PC-3 (cell line): ENCODE data around the gene NKX6-1. TPM values are rescaled to one million over a fixed set of nuclear protein-coding genes. Genes with fewer than 3 reads are reported as not detected.

Experiments used
- ATAC-seq: fragments of 200-7000 bp; cut with Tn5 transposase; 2 replicates; pipeline ENCODE4 v1.9.1; 2020; ENCODE audit warnings: mild to moderate bottlenecking, moderate library complexity
- BruUV-seq: library from RNA; stranded (reverse); fragments of 400-500 nt; replicated peaks from 2 replicates; lab custom pipeline; 2021; lab: Mats Ljungman, UMichigan
- CTCF ChIA-PET: fragments of 300-600 bp; sonication (Branson Sonifier 250); formaldehyde crosslinking; loops from one replicate; lab custom pipeline; 2022; ENCODE audit warnings: antibody characterized with exemption; lab: Charles Lee
- POLR2A ChIA-PET: fragments of 300-600 bp; sonication (Branson Sonifier 250); formaldehyde crosslinking; loops from one replicate; lab custom pipeline; 2022; ENCODE audit warnings: antibody characterized with exemption; ENCODE audit not compliant: unreplicated experiment; lab: Charles Lee
- DNase-seq: peaks from one replicate; pipeline ENCODE4 v3.0.0-alpha.2; 2015
- H2AFZ ChIP-seq: fragments of 300-600 bp; sonication (generic); 2 replicates; pipeline ENCODE4 v1.6.0; 2016; ENCODE audit warnings: antibody characterized with exemption, low read length
- H3F3A ChIP-seq: fragments of 300-600 bp; sonication (generic); one replicate; pipeline ENCODE4 v1.6.0; 2017; ENCODE audit warnings: antibody characterized with exemption, low read length, control low read depth, mild to moderate bottlenecking; ENCODE audit not compliant: unreplicated experiment
- H3K27ac ChIP-seq: fragments of 300-600 bp; sonication (generic); 2 replicates; pipeline ENCODE4 v1.5.1; 2016; ENCODE audit warnings: mild to moderate bottlenecking, low read length
- H3K27me3 ChIP-seq: fragments of 300-600 bp; sonication (generic); 2 replicates; pipeline ENCODE4 v1.6.1; 2016; ENCODE audit warnings: low read length, mixed read lengths
- H3K36me3 ChIP-seq: fragments of 300-600 bp; sonication (generic); 2 replicates; pipeline ENCODE4 v1.6.1; 2016; ENCODE audit warnings: low read depth, mixed run types, low read length, mixed read lengths
- H3K4me1 ChIP-seq: fragments of 300-600 bp; sonication (generic); 2 replicates; pipeline ENCODE4 v1.5.1; 2016; ENCODE audit warnings: low read length; ENCODE audit not compliant: insufficient read depth
- H3K4me2 ChIP-seq: fragments of 300-600 bp; sonication (generic); 2 replicates; pipeline ENCODE4 v1.6.0; 2016; ENCODE audit warnings: low read length
- H3K4me3 ChIP-seq: fragments of 300-600 bp; sonication (generic); 2 replicates; pipeline ENCODE4 v1.5.1; 2016; ENCODE audit warnings: mild to moderate bottlenecking, low read length, mixed read lengths
- H3K79me2 ChIP-seq: fragments of 300-600 bp; sonication (generic); 2 replicates; pipeline ENCODE4 v1.6.1; 2017; ENCODE audit warnings: low read length, mixed read lengths
- H3K9ac ChIP-seq: fragments of 300-600 bp; sonication (generic); 2 replicates; pipeline ENCODE4 v1.6.0; 2016; ENCODE audit warnings: mild to moderate bottlenecking, low read length
- H3K9me2 ChIP-seq: fragments of 300-600 bp; sonication (generic); replicated peaks from 2 replicates; pipeline ENCODE4 v1.6.1; 2016; ENCODE audit warnings: mixed run types, low read length, mixed read lengths
- H3K9me3 ChIP-seq: fragments of 300-600 bp; sonication (generic); 2 replicates; pipeline ENCODE4 v1.6.1; 2016; ENCODE audit warnings: low read length, mixed read lengths
- H4K20me1 ChIP-seq: fragments of 300-600 bp; sonication (generic); 2 replicates; pipeline ENCODE4 v1.6.1; 2016; ENCODE audit warnings: low read length, mixed read lengths
- EZH2 ChIP-seq: fragments of 300-600 bp; sonication (generic); IDR thresholded peaks from one replicate; pipeline ENCODE4 v1.6.1; 2017; ENCODE audit warnings: antibody characterized with exemption, mild to moderate bottlenecking, low read length; ENCODE audit not compliant: unreplicated experiment
- EZH2phosphoT487 ChIP-seq: fragments of 300-600 bp; sonication (generic); IDR thresholded peaks from 2 replicates; pipeline ENCODE4 v1.6.1; 2018; ENCODE audit warnings: mild to moderate bottlenecking, antibody characterized with exemption, low read length, borderline replicate concordance
- intact Hi-C: fragments of 100-400 bp; cut with micrococcal nuclease; formaldehyde crosslinking; loops from 2 replicates; pipeline ENCODE4 v1.9.0; 2023
- total RNA-seq: library from RNA; depleted of rRNA; stranded (reverse); fragments of >200 nt; gene quantifications from 2 replicates; pipeline ENCODE4 v1.2.3, GENCODE V29; 2014
- TF ChIP-seq, protein P1 (sequence below): fragments of 300-600 bp; sonication (generic); conservative IDR thresholded peaks from 2 replicates; pipeline ENCODE4 v1.5.1; 2017; ENCODE audit warnings: antibody characterized with exemption, low read depth, mild to moderate bottlenecking, low read length

Gene NKX6-1
- total RNA-seq, 1 experiment from 2014 or later, result 0.62 TPM

DNA sequence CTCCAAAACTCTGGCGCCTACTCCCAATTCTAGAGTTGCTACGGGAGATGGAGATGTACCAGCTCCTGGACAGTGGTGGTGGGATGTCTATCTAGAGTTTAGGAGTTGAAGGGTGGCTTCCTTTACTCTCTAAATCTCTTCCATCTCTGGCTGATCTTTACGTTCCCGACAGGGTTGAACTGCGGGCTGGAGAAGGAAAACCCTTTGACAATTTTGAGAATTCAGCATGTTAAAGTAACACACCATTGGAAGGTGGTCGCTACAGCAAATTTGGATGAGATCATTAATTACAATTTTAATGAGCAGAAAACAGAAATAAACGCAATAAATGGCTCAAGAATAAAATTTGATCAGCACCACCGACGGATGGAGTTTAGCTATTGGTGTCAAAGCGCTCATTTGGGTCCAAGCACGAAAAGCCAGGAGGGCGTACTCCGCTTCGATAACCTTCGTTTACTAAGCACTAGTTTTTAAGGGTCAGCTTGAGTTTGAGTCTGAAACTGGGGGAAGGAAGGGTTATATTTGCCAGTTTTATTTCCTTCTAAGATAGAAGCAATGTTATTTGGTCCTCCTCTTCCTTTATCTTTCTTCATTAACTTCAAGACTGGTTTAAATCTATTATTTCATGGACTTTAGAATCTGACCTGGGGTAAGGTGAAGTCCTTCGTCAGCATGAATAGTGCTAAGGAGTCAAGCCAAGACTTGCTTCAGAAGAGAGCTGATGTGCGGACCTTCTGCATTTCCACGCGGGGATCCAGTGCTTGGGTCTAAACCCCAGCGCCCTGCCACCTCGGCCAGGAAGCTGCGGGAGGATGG, 1.5 kb upstream of the NKX6-1 start:
- intact Hi-C loops, result loop anchor here (10.0 kb wide), 1 partner anchor 266 kb away; no protein-coding TSS in a partner anchor
- POLR2A ChIA-PET, result no interaction called here
- TF ChIP-seq, protein P1, sequence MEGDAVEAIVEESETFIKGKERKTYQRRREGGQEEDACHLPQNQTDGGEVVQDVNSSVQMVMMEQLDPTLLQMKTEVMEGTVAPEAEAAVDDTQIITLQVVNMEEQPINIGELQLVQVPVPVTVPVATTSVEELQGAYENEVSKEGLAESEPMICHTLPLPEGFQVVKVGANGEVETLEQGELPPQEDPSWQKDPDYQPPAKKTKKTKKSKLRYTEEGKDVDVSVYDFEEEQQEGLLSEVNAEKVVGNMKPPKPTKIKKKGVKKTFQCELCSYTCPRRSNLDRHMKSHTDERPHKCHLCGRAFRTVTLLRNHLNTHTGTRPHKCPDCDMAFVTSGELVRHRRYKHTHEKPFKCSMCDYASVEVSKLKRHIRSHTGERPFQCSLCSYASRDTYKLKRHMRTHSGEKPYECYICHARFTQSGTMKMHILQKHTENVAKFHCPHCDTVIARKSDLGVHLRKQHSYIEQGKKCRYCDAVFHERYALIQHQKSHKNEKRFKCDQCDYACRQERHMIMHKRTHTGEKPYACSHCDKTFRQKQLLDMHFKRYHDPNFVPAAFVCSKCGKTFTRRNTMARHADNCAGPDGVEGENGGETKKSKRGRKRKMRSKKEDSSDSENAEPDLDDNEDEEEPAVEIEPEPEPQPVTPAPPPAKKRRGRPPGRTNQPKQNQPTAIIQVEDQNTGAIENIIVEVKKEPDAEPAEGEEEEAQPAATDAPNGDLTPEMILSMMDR, result no peak
- TF ChIP-seq EZH2, result no peak
- no peak for TF ChIP-seq EZH2phosphoT487
- Histone ChIP-seq H3K9me3 (no peaks in the 10 kb centered on the region), H3K27me3 (no peaks in the 10 kb centered on the region), H3K27ac (no peak overlapping the region), H3K4me3 (no peak overlapping the region), H2AFZ (no peak overlapping the region), H4K20me1 (no peaks in the 10 kb centered on the region), H3K9ac (no peak overlapping the region), H3K79me2 (no peaks in the 10 kb centered on the region), H3K4me2 (no peak overlapping the region), H3K36me3 (no peaks in the 10 kb centered on the region), H3F3A (no peaks in the 10 kb centered on the region), H3K9me2 (no peaks in the 10 kb centered on the region), H3K4me1 (no peaks in the 10 kb centered on the region)
- DNase-seq (no peak), ATAC-seq (no peak)
- CTCF ChIA-PET, result no interaction called here
- no TSS peak for BruUV-seq

DNA sequence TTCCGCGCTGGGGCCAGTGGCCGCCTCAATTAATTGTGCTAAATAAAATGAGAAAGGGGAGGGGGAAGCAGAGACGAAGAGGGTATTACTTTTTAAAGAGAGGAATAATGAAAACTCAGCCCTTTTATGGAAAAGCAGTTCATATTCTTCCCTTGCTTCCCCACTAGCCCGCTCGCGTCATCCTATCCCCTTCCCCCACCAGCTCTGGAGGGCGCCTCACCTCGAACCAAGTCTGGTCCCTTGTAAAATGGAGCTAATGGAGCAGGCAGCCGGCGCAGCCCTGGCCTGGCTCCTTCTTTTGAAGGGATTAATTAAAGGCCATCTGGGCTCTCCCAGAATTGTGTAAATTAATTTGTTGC, 511 bp upstream of the NKX6-1 start:
- Histone ChIP-seq H3K27ac (no peak overlapping the region), H3K9ac (no peak overlapping the region), H3K36me3 (no peaks in the 10 kb centered on the region), H3K9me3 (no peaks in the 10 kb centered on the region), H3K4me1 (no peaks in the 10 kb centered on the region), H3K4me3 (peak overlapping the region; percentile 47), H2AFZ (peak overlapping the region; percentile 99), H3F3A (no peaks in the 10 kb centered on the region), H4K20me1 (no peaks in the 10 kb centered on the region), H3K27me3 (no peaks in the 10 kb centered on the region), H3K9me2 (no peaks in the 10 kb centered on the region), H3K79me2 (no peaks in the 10 kb centered on the region), H3K4me2 (peak overlapping the region; percentile 99)
- no peak for ATAC-seq
- ChIA-PET POLR2A (interaction anchor here (0.5 to 0.7 kb wide), 2 partner anchors 85 to 531 kb away, joined by 3 to 4 read pairs; no protein-coding TSS in a partner anchor), CTCF (interaction anchor here (0.7 kb wide), 1 partner anchor 30 kb away, joined by 3 read pairs; no protein-coding TSS in a partner anchor)
- TF ChIP-seq EZH2 (no peak), EZH2phosphoT487 (no peak)
- TF ChIP-seq, protein P1, result no peak
- no TSS peak for BruUV-seq
- no peak for DNase-seq
- intact Hi-C loops, result no loop called here
